Lower leg skin (tissue), 3 donors: ENCODE measurements around the gene AP3D1.

Experiments
- CTCF ChIP-seq, 3 donors: fragments of 450-650 bp; IDR thresholded peaks; one replicate each; pipeline ENCODE4 v1.5.1; 2016; ENCODE audit warnings: antibody characterized with exemption in 3 of 3, mild to moderate bottlenecking in 3 of 3, moderate library complexity in 2 of 3
- POLR2A ChIP-seq, 2 donors: fragments of 450-650 bp; IDR thresholded peaks; one replicate each; pipeline ENCODE4 v1.6.1; 2016 to 2017; ENCODE audit warnings: antibody characterized with exemption in 2 of 2, mild to moderate bottlenecking in 1 of 2, moderate library complexity in 1 of 2

- TF ChIP-seq CTCF (IDR thresholded peaks at IDR 0.05) (no peak), POLR2A (IDR thresholded peaks at IDR 0.05) (no peak)
Measured at GRCh38 chr19:2077398-2077797, 74.0 kb downstream of the AP3D1 start.
